ENCODE measurements around the gene FAF1.

GRCh38 chr1:50564417-50564816, 395.6 kb downstream of the FAF1 start:
- TF ChIP-seq CTCF (IDR thresholded peaks at IDR 0.05; ENCODE audit: low read depth, low read length, missing input control): no peak
- TF ChIP-seq RAD21 (IDR thresholded peaks at IDR 0.05): no peak
- no peak for TF ChIP-seq REST (IDR thresholded peaks at IDR 0.05)
- no peak for TF ChIP-seq ZBTB33 (IDR thresholded peaks at IDR 0.05)
- no peak for TF ChIP-seq SP1 (IDR thresholded peaks at IDR 0.05)
- TF ChIP-seq JUND (IDR thresholded peaks at IDR 0.05): no peak
- TF ChIP-seq HNF4G (IDR thresholded peaks at IDR 0.05): no peak
- TF ChIP-seq HNF4A (conservative IDR thresholded peaks at IDR 0.05): no peak

All from liver (tissue), 3 donors.